ENCODE data around the gene NFKB1.

DNA sequence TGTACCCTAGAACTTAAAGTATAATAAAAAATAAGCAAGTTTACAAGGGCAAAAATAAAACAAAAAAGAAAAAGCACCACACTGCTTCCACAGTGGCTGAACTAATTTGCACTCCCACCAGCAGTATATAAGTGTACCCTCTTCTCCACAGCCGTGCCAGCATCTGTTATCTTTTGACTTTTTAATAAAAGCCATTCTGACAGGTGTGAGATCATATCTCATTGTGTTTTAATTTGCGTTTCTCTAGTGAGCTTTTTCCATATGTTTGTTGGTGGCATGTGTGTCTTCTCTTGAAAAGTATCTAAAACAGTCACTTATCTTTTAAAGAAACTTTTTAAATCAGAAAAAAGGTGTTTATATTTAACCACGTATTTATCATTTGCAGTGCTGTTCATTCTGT is 71.3 kb downstream of the NFKB1 start:
- TF ChIP-seq SP1 (IDR thresholded peaks at IDR 0.05): no peak
- TF ChIP-seq, protein P1, sequence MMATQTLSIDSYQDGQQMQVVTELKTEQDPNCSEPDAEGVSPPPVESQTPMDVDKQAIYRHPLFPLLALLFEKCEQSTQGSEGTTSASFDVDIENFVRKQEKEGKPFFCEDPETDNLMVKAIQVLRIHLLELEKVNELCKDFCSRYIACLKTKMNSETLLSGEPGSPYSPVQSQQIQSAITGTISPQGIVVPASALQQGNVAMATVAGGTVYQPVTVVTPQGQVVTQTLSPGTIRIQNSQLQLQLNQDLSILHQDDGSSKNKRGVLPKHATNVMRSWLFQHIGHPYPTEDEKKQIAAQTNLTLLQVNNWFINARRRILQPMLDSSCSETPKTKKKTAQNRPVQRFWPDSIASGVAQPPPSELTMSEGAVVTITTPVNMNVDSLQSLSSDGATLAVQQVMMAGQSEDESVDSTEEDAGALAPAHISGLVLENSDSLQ (IDR thresholded peaks at IDR 0.05): no peak
- no peak for TF ChIP-seq FOXA1 (IDR thresholded peaks at IDR 0.05)
- no peak for TF ChIP-seq L3MBTL2 (conservative IDR thresholded peaks at IDR 0.05)
- TF ChIP-seq CTBP1 (IDR thresholded peaks at IDR 0.05; ENCODE audit: borderline replicate concordance): no peak
- no peak for TF ChIP-seq FOXM1 (IDR thresholded peaks at IDR 0.05; ENCODE audit: borderline replicate concordance)
